ENCODE measurements around the gene MST1.

DNA sequence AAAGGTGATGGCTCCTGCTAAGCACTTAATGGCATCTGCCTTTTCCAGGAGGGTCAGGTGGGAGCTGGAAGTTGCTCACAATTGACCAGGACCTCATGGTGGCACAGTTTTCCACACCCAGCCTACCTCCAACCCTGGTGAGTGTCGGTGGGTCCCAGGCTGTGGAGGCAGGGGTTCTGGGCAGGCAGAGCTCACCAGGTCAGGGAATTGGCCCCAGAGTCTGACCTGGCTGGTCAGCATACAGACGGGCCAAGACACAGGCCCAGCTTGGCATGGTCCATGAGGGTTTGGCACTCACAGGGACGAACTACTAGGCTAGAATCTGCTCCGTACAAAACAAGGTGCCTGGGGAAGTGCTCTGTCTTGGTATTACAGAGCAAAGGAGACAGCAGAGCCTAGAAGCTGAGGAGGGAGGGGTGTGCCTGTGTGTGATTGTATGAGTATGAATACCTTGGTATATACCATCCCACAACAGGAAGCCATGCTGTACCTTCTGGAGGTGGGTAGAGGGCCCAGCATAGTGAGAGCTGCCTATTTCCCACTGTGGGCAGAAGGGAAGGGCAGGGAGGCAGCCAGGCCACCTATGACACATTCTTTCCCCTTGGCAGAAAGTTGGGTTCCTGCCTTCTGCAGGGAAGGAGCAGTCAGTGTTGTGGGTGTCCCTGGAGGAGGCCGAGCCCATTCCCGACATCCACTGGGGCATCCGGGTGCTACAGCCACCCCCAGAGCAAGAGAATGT, 8.6 kb downstream of the MST1 start:
- no peak for TF ChIP-seq EZH2 (IDR thresholded peaks at IDR 0.05; ENCODE audit: borderline replicate concordance, low read length)
- TF ChIP-seq, protein P1, sequence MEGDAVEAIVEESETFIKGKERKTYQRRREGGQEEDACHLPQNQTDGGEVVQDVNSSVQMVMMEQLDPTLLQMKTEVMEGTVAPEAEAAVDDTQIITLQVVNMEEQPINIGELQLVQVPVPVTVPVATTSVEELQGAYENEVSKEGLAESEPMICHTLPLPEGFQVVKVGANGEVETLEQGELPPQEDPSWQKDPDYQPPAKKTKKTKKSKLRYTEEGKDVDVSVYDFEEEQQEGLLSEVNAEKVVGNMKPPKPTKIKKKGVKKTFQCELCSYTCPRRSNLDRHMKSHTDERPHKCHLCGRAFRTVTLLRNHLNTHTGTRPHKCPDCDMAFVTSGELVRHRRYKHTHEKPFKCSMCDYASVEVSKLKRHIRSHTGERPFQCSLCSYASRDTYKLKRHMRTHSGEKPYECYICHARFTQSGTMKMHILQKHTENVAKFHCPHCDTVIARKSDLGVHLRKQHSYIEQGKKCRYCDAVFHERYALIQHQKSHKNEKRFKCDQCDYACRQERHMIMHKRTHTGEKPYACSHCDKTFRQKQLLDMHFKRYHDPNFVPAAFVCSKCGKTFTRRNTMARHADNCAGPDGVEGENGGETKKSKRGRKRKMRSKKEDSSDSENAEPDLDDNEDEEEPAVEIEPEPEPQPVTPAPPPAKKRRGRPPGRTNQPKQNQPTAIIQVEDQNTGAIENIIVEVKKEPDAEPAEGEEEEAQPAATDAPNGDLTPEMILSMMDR (conservative IDR thresholded peaks at IDR 0.05 in 1 of 2, IDR thresholded peaks at IDR 0.05 in 1 of 2; ENCODE audit: extremely low read depth in 1 of 2, insufficient read depth in 1 of 2, low read depth in 1 of 2, low read length in 2 of 2), result no peak

Data from mammary epithelial cell (primary cell).